GM18870 (cell line): Measurements from ENCODE around the gene RNF217.
"Not testable (repeated sequence)": the region's sequence is repeated elsewhere in the genome, so short reads cannot be mapped to it uniquely, and the experiment has no call there.

ENCODE experiments used
- ATAC-seq: cut with Tn5 transposase; IDR thresholded peaks from one replicate; pipeline ENCODE4 v1.9.1; 2021; ENCODE audit warnings: moderate library complexity; ENCODE audit not compliant: unreplicated experiment

RNF217 gene

GRCh38 chr6:125123051-125123450 lies 160.8 kb downstream of the RNF217 start:
- no peak for ATAC-seq

DNA sequence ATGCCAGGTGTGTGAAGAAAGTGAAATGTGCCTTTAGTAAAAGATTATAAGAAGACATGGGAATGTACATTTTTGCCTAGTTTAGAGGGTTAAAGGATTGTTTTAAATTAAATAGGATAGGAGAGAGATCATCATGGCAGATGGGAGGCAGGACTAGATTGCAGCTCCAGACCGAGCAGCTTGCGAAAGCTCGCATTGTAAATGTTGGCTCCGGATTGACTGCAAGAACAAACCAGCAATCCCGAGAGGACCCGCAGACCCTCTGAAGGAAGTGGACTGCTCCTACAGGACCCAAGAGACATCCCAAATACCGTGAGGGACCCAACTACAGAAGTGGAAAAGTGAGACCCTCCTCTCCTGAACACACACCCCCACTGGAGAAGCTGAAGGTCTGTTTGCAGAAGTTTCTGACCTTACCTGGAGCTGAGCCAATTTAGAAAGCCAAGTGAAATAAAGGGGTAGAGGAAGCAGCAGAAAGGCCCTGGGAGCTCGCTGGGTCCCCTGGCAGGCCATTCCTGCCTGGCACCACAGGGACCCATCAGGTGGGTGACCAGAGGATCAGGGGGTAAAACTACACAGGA lies 161.3 kb downstream of the RNF217 start:
- no peak for ATAC-seq

DNA sequence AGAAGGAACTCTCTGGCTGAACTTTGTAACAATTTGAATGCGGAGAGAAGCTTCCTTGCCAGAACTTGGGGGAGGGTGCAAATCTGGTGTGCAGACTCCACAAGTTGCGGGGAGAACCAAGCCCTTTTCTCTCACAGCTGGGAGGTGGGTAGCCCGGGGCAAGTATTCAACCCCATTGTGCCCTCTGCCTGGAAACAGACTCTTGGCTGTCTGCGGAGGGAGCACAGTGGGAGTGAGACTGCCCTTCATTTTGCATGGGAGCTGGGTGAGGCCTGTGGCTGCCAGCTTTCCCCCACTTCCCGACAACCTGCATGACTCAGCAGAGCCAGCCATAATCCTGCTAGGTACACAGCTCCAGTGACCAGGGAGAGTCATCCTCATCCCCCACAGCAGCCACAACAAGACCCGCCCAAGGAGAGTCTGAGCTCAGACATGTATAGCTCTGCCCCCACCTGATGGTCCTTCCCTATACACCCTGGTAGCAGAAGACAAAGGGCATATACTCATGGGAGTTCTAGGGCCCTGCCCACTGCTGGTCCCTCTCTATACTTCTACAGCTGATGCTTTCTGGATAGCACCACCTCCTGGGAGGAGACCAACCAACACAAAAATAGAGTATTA lies 161.9 kb downstream of the RNF217 start:
- ATAC-seq, result no peak

DNA sequence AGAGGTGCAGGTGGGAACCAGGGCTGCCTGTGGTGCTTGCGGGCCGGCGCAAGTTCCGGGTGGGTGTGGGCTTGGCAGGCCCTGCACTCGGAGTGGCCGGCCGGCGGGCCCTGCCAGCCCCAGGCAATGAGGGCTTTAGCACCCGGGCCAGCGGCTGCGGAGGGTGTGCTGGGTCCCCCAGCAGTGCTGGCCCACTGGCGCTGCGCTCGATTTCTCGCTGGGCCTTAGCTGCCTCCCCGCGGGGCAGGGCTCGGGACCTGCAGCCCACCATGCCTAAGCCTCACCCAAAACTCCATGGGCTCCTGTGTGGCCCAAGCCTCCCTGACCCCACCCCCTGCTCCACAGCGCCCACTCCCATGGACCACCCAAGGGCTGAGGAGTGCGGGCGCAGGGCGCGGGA lies 163.6 kb downstream of the RNF217 start:
- ATAC-seq, result not testable (repeated sequence)

DNA sequence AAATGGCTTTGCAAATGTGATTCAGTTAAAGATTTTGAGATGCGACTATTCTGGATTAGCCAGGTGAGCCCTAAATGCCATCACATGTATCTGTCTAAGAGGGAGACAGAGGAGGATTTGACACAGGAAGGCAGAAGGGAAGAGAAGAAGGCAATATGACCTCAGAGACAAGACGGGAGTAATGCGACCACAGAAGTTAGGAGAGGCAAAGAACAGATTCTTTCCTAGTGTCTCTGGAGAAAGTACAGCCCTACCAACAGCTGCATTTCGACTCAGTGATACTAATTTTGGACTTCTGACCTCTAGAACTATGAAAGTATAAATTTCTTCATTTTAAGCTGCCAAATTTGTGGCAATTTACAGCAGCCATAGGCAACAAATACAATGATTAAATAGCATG lies 167.1 kb downstream of the RNF217 start:
- ATAC-seq, result no peak

DNA sequence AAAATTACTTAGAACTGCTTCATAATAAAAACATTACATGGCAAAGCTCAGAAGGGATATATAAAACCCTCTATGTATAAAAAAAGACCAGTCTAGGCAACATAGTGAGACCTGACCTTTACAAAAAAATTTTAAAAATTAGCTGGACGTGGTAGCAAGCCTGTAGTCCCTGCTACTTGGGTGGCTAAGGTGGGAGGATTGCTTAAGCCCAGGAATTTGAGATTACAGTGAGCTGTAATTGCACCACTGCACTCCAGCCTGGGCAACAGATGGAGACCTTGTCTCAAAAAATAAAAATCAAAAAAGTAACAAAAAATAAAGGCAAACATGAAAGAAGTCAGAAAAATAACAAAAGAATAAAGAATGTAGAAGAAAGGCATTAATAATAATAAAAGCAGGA lies 169.8 kb downstream of the RNF217 start:
- no peak for ATAC-seq

DNA sequence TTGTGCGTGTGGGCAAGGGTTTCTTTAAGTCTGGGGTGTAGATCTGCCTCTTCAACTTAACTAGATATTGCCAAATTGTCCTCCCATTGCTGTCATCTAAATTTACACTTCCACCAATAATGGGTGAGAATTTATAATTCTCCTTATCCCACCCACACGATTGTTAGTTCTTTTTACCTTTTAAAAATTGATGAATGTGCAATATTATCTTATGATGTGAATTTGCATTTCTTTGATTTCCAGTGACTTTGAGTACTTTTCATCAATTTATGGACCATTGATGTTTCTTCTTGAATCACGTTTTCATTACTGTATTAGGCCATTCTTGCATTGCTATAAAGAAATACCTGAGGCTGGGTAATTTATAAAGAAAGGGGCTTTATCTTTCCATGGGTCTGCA lies 174.1 kb downstream of the RNF217 start:
- no peak for ATAC-seq

GRCh38 chr6:125138083-125138482 lies 175.8 kb downstream of the RNF217 start:
- no peak for ATAC-seq

DNA sequence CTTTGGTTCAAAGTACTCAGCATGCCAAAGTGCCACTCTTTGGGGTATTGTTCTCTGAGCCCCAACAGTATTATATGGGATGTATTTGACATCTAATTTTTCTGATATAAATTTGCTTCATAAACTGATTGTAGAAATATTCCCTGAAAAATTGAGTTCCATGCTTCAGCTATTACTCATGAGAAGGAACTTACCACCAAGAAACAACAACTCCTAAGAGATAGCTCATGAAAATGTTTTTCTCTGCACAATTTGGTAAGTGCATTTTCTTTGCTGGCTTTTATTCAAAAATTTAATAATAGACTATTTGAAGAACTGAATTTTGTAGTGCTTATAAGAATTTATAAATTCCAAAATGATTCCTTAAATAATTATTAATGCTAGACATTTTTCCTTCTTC lies 178.6 kb downstream of the RNF217 start:
- no peak for ATAC-seq
